Caco-2 (cell line): Measurements from ENCODE around the gene UBAP1L. TPM values are rescaled to one million over a fixed set of nuclear protein-coding genes. Genes with fewer than 3 reads are reported as not detected.
"Not testable (repeated sequence)": the region's sequence is repeated elsewhere in the genome, so short reads cannot be mapped to it uniquely, and the experiment has no call there.

Experiments
- BruUV-seq: library from RNA; stranded (reverse); fragments of 400-500 nt; replicated peaks from 2 replicates; lab custom pipeline; 2021; lab: Mats Ljungman, UMichigan
- CTCF ChIA-PET: fragments of 300-600 bp; sonication (Branson Sonifier 250); formaldehyde crosslinking; loops from one replicate; lab custom pipeline; 2022; ENCODE audit warnings: antibody characterized with exemption; lab: Charles Lee
- POLR2A ChIA-PET: fragments of 300-600 bp; sonication (Branson Sonifier 250); formaldehyde crosslinking; loops from one replicate; lab custom pipeline; 2022; ENCODE audit warnings: antibody characterized with exemption; lab: Charles Lee
- DNase-seq, 2 experiments: peaks; one replicate each; pipeline versions ENCODE4 v3.0.0 to v3.0.0-alpha.2; 2020 to 2022
- H3K27me3 ChIP-seq: replicated peaks from 2 replicates; pipeline ENCODE4 v1.6.0; 2011; ENCODE audit warnings: low read length; ENCODE audit not compliant: control insufficient read depth, insufficient read depth
- H3K36me3 ChIP-seq: 2 replicates; pipeline ENCODE4 v1.5.1; 2011; ENCODE audit warnings: low read length; ENCODE audit not compliant: control insufficient read depth, insufficient read depth
- H3K4me1 ChIP-seq: fragments of 250-450 bp; sonication (Bioruptor Pico); 2 replicates; pipeline ENCODE4 v1.5.1; 2020; ENCODE audit warnings: mild to moderate bottlenecking
- H3K4me3 ChIP-seq: 2 replicates; pipeline ENCODE4 v1.5.1; 2011; ENCODE audit warnings: low read depth, mild to moderate bottlenecking, control low read depth, low read length
- H3K9me3 ChIP-seq: fragments of 250-450 bp; sonication (Bioruptor Pico); 2 replicates; pipeline ENCODE4 v1.5.1; 2020; ENCODE audit warnings: mild to moderate bottlenecking, moderate library complexity
- H3K27ac Mint-ChIP-seq: one replicate; pipeline ENCODE4 v1.8.0; 2022; ENCODE audit warnings: mixed read lengths; ENCODE audit not compliant: unreplicated experiment
- H3K27me3 Mint-ChIP-seq: one replicate; pipeline ENCODE4 v1.8.0; 2022; ENCODE audit warnings: mixed read lengths; ENCODE audit not compliant: insufficient read depth, unreplicated experiment
- H3K36me3 Mint-ChIP-seq: one replicate; pipeline ENCODE4 v1.8.0; 2022; ENCODE audit warnings: mild to moderate bottlenecking, mixed read lengths; ENCODE audit not compliant: insufficient read depth, unreplicated experiment
- H3K4me1 Mint-ChIP-seq: one replicate; pipeline ENCODE4 v1.8.0; 2022; ENCODE audit warnings: low read depth, mixed read lengths; ENCODE audit not compliant: unreplicated experiment
- H3K4me3 Mint-ChIP-seq: one replicate; pipeline ENCODE4 v1.8.0; 2022; ENCODE audit warnings: mild to moderate bottlenecking, moderate library complexity, mixed read lengths; ENCODE audit not compliant: unreplicated experiment
- H3K9me3 Mint-ChIP-seq: one replicate; pipeline ENCODE4 v1.8.0; 2022; ENCODE audit warnings: mixed read lengths; ENCODE audit not compliant: unreplicated experiment
- intact Hi-C: fragments of 100-400 bp; cut with micrococcal nuclease; formaldehyde crosslinking; loops from one replicate; pipeline ENCODE4 v1.10.0; 2022; ENCODE audit not compliant: unreplicated experiment
- total RNA-seq: library from RNA; stranded (reverse); gene quantifications from 2 replicates; pipeline ENCODE4 v1.2.3, GENCODE V29; 2022
- TF ChIP-seq, protein P1 (sequence below), 2 experiments: fragments of 200-600 bp in 1 of 2; IDR thresholded peaks; 1 replicate in 1 of 2; 2 replicates in 1 of 2; pipeline versions ENCODE4 v1.5.1 to v1.8.0; 2011 to 2022; ENCODE audit warnings: antibody characterized with exemption in 1 of 2, control low read depth in 1 of 2, inconsistent platforms in 1 of 2, low read depth in 1 of 2, low read length in 1 of 2, mild to moderate bottlenecking in 1 of 2, moderate library complexity in 1 of 2; ENCODE audit not compliant: insufficient read depth in 1 of 2, severe bottlenecking in 1 of 2, unreplicated experiment in 1 of 2

UBAP1L gene
- total RNA-seq, 1 experiment from 2014 or later: 2.2 TPM

GRCh38 chr15:65077981-65078352 lies 37.0 kb downstream of the UBAP1L start:
- Histone ChIP-seq H3K4me3 (no peak overlapping the region), H3K27me3 (no peaks in the 10 kb centered on the region), H3K4me1 (peaks cover 6% of the 10 kb centered on the region), H3K9me3 (peaks cover 4% of the 10 kb centered on the region; the same call in 1 of the 2 replicates), H3K36me3 (no peaks in the 10 kb centered on the region)
- no peak for DNase-seq
- Mint-ChIP-seq H3K36me3 (no peaks in the 10 kb centered on the region), H3K27ac (no peak overlapping the region), H3K9me3 (no peaks in the 10 kb centered on the region), H3K4me1 (peaks cover 14% of the 10 kb centered on the region), H3K27me3 (no peaks in the 10 kb centered on the region), H3K4me3 (no peak overlapping the region)
- CTCF ChIA-PET: interaction anchor here (1.6 kb wide), 1 partner anchor 12 kb away, joined by 5 read pairs; no protein-coding TSS in a partner anchor
- intact Hi-C loops: no loop called here
- POLR2A ChIA-PET: no interaction called here
- TF ChIP-seq, protein P1, sequence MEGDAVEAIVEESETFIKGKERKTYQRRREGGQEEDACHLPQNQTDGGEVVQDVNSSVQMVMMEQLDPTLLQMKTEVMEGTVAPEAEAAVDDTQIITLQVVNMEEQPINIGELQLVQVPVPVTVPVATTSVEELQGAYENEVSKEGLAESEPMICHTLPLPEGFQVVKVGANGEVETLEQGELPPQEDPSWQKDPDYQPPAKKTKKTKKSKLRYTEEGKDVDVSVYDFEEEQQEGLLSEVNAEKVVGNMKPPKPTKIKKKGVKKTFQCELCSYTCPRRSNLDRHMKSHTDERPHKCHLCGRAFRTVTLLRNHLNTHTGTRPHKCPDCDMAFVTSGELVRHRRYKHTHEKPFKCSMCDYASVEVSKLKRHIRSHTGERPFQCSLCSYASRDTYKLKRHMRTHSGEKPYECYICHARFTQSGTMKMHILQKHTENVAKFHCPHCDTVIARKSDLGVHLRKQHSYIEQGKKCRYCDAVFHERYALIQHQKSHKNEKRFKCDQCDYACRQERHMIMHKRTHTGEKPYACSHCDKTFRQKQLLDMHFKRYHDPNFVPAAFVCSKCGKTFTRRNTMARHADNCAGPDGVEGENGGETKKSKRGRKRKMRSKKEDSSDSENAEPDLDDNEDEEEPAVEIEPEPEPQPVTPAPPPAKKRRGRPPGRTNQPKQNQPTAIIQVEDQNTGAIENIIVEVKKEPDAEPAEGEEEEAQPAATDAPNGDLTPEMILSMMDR (IDR thresholded peaks at IDR 0.05; ENCODE audit: insufficient read depth in 1 of 2, low read depth in 1 of 2, low read length in 1 of 2, severe bottlenecking in 1 of 2, unreplicated experiment in 1 of 2): no peak
- no TSS peak for BruUV-seq

DNA sequence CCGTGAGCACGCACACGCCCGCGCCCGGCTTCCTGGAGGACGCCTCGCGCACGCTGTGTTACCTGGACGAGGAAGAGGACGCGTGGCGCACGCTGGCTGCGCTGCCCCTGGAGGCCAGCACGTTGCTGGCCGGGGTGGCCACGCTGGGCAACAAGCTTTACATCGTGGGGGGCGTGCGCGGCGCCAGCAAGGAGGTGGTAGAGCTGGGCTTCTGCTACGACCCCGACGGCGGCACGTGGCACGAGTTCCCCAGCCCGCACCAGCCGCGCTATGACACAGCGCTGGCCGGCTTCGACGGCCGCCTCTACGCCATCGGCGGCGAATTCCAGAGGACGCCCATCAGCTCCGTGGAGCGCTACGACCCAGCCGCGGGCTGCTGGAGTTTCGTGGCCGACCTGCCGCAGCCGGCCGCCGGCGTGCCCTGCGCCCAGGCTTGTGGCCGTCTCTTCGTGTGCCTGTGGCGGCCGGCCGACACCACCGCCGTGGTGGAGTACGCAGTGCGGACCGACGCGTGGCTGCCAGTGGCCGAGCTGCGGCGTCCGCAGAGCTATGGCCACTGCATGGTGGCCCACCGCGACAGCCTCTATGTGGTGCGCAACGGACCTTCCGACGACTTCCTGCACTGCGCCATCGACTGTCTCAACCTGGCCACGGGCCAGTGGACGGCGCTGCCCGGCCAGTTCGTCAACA lies 37.6 kb downstream of the UBAP1L start:
- no peak for DNase-seq
- intact Hi-C loops: no loop called here
- H3K4me3 Mint-ChIP-seq: no peak overlapping the region
- BruUV-seq: no TSS peak
- peaks cover 8% of the 10 kb centered on the region for H3K4me1 Mint-ChIP-seq
- H3K27me3 Mint-ChIP-seq: no peaks in the 10 kb centered on the region
- Histone ChIP-seq H3K9me3 (peaks cover 4% of the 10 kb centered on the region; the same call in 1 of the 2 replicates), H3K27me3 (no peaks in the 10 kb centered on the region), H3K4me3 (no peak overlapping the region), H3K36me3 (no peaks in the 10 kb centered on the region), H3K4me1 (peaks cover under 1% of the 10 kb centered on the region)
- POLR2A ChIA-PET: no interaction called here
- H3K36me3 Mint-ChIP-seq: no peaks in the 10 kb centered on the region
- H3K9me3 Mint-ChIP-seq: no peaks in the 10 kb centered on the region
- TF ChIP-seq, protein P1 (IDR thresholded peaks at IDR 0.05; ENCODE audit: insufficient read depth in 1 of 2, low read depth in 1 of 2, low read length in 1 of 2, severe bottlenecking in 1 of 2, unreplicated experiment in 1 of 2): no peak
- H3K27ac Mint-ChIP-seq: no peak overlapping the region
- CTCF ChIA-PET: no interaction called here

DNA sequence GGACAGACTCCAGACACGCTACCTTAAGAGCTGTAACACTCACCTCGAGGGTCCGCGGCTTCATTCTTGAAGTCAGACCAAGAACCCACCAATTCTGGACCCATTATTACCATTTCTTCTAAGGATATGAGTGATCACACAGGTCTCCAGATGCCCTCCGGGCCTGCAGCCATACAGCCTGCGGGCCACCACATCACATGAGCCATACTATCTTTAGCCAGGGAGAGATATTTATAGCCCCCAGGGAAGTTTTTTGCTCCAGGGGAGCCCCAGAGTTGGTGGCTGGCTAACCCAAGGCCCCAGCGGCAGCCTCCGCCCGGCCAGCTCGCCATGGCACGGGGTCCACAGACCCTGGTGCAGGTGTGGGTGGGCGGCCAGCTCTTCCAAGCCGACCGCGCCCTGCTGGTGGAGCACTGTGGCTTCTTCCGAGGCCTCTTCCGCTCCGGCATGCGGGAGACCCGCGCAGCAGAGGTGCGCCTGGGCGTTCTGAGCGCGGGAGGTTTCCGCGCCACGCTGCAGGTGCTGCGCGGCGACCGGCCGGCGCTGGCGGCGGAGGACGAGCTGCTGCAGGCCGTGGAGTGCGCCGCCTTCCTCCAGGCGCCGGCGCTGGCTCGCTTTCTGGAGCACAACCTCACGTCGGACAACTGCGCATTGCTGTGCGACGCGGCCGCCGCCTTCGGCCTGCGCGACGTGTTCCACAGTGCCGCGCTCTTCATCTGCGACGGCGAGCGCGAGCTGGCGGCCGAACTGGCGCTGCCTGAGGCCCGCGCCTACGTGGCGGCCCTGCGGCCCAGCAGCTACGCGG lies 38.3 kb downstream of the UBAP1L start, which contains the start of gene KBTBD13:
TSS of gene KBTBD13 (plus strand) at position 261 of the 805 bp plus-strand sequence. CDS start at position 331, 70 bp downstream.
- TF ChIP-seq, protein P1 (IDR thresholded peaks at IDR 0.05; ENCODE audit: insufficient read depth in 1 of 2, low read depth in 1 of 2, low read length in 1 of 2, severe bottlenecking in 1 of 2, unreplicated experiment in 1 of 2): no peak
- POLR2A ChIA-PET: no interaction called here
- Histone ChIP-seq H3K4me1 (no peaks in the 10 kb centered on the region), H3K27me3 (no peaks in the 10 kb centered on the region), H3K4me3 (no peak within 1 kb of the TSS), H3K9me3 (peaks cover 4% of the 10 kb centered on the region; the same call in 1 of the 2 replicates), H3K36me3 (no peaks in the 10 kb centered on the region)
- Mint-ChIP-seq H3K36me3 (no peaks in the 10 kb centered on the region), H3K9me3 (no peaks in the 10 kb centered on the region), H3K4me3 (no peak within 1 kb of the TSS), H3K27ac (no peak within 1 kb of the TSS), H3K4me1 (peaks cover 5% of the 10 kb centered on the region), H3K27me3 (no peaks in the 10 kb centered on the region)
- CTCF ChIA-PET: no interaction called here
- BruUV-seq: no TSS peak
- intact Hi-C loops: no loop called here
- no peak for DNase-seq

- H3K36me3 ChIP-seq, BruUV-seq, H3K9me3 ChIP-seq, H3K4me1 ChIP-seq, H3K4me3 ChIP-seq, intact Hi-C loops, H3K4me1 Mint-ChIP-seq, H3K9me3 Mint-ChIP-seq, H3K4me3 Mint-ChIP-seq, H3K36me3 Mint-ChIP-seq, POLR2A ChIA-PET, DNase-seq, CTCF ChIA-PET, H3K27me3 ChIP-seq, H3K27me3 Mint-ChIP-seq, H3K27ac Mint-ChIP-seq: not testable (repeated sequence)
Observed at GRCh38 chr15:65075607-65076395, 39.2 kb downstream of the UBAP1L start.
